ENCODE data around the gene IL10RB. TPM values are rescaled to one million over a fixed set of nuclear protein-coding genes. Genes with fewer than 3 reads are reported as not detected.
"Not testable (repeated sequence)": the region's sequence is repeated elsewhere in the genome, so short reads cannot be mapped to it uniquely, and the experiment has no call there.

The IL10RB gene
- total and polyA plus RNA-seq, 7 donors, result 15.0 to 66.8 (median 26.2) TPM

DNA sequence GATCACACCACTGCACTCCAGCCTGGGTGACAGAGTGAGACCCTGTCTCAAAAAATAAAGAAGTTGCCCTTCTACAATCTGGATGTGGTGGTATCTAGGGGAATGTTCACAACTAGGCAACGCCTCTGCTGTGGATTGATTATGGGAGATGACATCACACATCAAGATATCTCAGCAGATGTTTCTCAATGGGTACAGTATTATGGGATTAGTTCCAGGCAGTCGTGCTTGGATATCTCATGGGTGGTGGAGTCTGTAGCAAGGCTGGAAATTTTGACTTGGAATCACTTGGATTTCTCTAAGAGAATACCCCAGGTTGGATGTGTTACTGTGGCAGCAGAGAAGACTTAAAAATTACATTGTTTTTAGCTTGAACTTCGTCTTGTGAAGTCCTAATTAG is 28.7 kb upstream of the IL10RB start:
- no peaks in the 10 kb centered on the region for H3K36me3 ChIP-seq
- TF ChIP-seq EP300 (IDR thresholded peaks at IDR 0.05) (no peak), POLR2AphosphoS5 (IDR thresholded peaks at IDR 0.05) (no peak), POLR2A (IDR thresholded peaks at IDR 0.05) (no peak)
- TF ChIP-seq, protein P1, sequence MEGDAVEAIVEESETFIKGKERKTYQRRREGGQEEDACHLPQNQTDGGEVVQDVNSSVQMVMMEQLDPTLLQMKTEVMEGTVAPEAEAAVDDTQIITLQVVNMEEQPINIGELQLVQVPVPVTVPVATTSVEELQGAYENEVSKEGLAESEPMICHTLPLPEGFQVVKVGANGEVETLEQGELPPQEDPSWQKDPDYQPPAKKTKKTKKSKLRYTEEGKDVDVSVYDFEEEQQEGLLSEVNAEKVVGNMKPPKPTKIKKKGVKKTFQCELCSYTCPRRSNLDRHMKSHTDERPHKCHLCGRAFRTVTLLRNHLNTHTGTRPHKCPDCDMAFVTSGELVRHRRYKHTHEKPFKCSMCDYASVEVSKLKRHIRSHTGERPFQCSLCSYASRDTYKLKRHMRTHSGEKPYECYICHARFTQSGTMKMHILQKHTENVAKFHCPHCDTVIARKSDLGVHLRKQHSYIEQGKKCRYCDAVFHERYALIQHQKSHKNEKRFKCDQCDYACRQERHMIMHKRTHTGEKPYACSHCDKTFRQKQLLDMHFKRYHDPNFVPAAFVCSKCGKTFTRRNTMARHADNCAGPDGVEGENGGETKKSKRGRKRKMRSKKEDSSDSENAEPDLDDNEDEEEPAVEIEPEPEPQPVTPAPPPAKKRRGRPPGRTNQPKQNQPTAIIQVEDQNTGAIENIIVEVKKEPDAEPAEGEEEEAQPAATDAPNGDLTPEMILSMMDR (IDR thresholded peaks at IDR 0.05), result no peak
- no peak for DNase-seq
- no peaks in the 10 kb centered on the region for H3K27me3 ChIP-seq
- no peak overlapping the region for H3K27ac ChIP-seq
- no peak overlapping the region for H3K4me3 ChIP-seq
- no peaks in the 10 kb centered on the region for H3K9me3 ChIP-seq
- H3K4me1 ChIP-seq, result peaks cover 0 to 9% (median 0%) of the 10 kb centered on the region in 4 donors
- intact Hi-C loops (cut with DNase I), result no loop called here
- WGBS, 2 donors, result 77 to 85% methylated on average over 3 of the region's 3 CpGs

DNA sequence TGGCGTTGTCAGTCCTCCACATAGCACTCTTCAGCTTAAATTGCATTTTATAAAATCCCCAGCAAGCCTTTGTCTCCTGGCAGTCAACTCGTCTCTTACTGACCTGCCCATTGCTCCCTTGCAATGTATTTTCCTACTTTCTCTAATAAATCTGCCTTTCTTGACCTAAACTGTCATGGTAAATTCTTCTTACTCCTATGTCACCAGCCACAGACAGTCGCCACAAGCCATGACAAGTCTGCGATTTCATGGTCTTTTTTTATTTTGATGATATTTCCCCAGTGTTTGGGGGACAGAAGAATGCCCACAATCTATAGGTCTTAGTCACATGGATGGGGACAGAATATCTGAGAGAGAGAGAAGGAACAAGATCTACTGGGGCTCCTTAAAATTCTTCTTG is 28.0 kb upstream of the IL10RB start:
- 78 to 88% methylated on average over 4 of the region's 4 CpGs for WGBS, 2 donors
- intact Hi-C loops (cut with DNase I), result no loop called here
- H3K27ac ChIP-seq, result no peak overlapping the region

DNA sequence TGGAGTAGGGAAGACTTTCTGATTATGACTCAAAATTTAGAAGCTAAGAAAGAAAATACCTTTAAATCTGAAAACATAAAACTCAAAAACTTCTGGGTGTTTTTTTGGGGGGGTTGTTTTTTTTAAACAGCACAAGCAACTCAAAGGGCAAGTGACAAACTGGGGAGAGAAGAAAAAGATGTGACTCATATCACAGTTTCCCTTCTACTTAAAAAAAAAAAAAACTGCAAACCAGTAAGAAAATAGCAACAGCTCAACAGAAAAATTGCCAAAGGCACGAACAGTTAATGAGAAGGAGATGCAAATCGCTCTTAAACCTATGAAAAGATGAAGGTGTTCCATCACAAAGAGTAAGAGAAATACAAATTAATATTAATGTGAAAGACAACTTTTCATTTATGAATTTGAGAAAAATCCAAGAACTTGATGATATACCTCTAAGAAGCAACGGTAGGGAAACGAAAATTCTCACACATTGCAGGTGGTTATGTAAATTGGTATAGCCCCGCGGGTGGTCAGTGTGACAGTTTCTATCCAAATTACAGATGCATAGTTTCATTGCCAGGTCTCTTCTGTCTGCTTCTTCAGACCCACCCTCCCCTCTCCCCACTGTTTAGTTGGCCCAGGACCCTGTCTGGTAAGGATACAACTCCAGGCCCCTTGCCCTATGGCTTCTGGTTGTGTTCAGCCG is 27.5 kb upstream of the IL10RB start:
- DNase-seq, result no peak
- 60 to 89% methylated on average over 7 of the region's 7 CpGs for WGBS, 2 donors
- no peaks in the 10 kb centered on the region for H3K9me3 ChIP-seq
- H3K27ac ChIP-seq, result no peak overlapping the region
- no peak overlapping the region for H3K4me3 ChIP-seq
- H3K36me3 ChIP-seq, result no peaks in the 10 kb centered on the region
- no peaks in the 10 kb centered on the region for H3K27me3 ChIP-seq
- intact Hi-C loops (cut with DNase I), result no loop called here
- TF ChIP-seq POLR2A (IDR thresholded peaks at IDR 0.05) (no peak), POLR2AphosphoS5 (IDR thresholded peaks at IDR 0.05) (no peak)
- TF ChIP-seq, protein P1 (IDR thresholded peaks at IDR 0.05), result no peak
- H3K4me1 ChIP-seq, result peaks cover 0 to 9% (median 0%) of the 10 kb centered on the region in 4 donors

More for the DNA sequence above, 28.0 kb upstream of the IL10RB start:
- DNase-seq, result no peak
- H3K9me3 ChIP-seq, result no peaks in the 10 kb centered on the region
- no peaks in the 10 kb centered on the region for H3K27me3 ChIP-seq
- TF ChIP-seq POLR2A (IDR thresholded peaks at IDR 0.05) (no peak), EP300 (IDR thresholded peaks at IDR 0.05) (no peak), POLR2AphosphoS5 (IDR thresholded peaks at IDR 0.05) (no peak)
- TF ChIP-seq, protein P1 (IDR thresholded peaks at IDR 0.05), result no peak
- no peak overlapping the region for H3K4me3 ChIP-seq
- H3K36me3 ChIP-seq, result no peaks in the 10 kb centered on the region
- H3K4me1 ChIP-seq, result peaks cover 0 to 9% (median 0%) of the 10 kb centered on the region in 4 donors

DNA sequence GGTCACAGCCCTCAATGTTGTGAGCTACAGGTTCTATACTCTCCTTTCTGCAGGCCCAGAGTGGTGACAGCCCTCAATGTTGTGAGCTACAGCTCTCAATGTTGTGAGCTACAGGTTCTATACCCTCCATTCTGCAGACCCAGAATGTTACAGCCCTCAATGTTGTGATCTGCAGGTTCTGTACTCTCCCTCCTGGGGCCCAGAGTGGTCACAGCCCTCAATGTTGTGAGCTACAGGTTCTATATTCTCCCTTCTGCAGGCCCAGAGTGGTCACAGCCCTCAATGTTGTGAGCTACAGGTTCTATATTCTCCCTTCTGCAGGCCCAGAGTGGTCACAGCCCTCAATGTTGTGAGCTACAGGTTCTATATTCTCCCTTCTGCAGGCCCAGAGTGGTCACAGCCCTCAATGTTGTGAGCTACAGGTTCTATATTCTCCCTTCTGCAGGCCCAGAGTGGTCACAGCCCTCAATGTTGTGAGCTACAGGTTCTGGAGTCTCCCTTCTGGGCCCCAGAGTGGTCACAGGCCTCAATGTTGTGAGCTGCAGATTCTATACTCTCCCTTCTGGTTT is 26.5 kb upstream of the IL10RB start:
- DNase-seq; H3K27me3 ChIP-seq; H3K4me3 ChIP-seq; H3K9me3 ChIP-seq; H3K4me1 ChIP-seq; intact Hi-C loops (cut with DNase I); H3K36me3 ChIP-seq; H3K27ac ChIP-seq: not testable (repeated sequence)

DNA sequence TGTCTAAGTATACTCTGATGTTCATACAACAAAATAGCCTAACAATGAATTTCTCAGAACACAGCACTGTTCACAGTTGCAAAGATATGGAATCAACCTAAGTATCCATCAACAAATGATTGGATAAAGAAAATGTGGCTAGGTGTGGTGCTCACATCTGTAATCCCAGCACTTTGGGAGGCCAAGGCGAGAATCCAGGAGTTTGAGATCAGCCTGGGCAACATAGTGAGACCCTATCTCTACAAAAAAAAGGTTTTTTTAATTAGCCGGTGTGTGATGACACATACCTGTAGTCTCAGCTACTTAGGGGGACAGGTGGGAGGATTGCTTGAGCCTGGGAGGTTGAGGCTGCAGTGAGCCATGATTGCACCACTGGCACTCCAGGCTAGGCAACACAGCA is 25.8 kb upstream of the IL10RB start:
- no peak for DNase-seq
- Histone ChIP-seq H3K4me3 (no peak overlapping the region), H3K36me3 (peaks cover 0 to 15% (median 2%) of the 10 kb centered on the region in 4 donors), H3K9me3 (no peaks in the 10 kb centered on the region), H3K27me3 (no peaks in the 10 kb centered on the region), H3K27ac (no peak overlapping the region), H3K4me1 (peaks cover 0 to 9% (median 0%) of the 10 kb centered on the region in 4 donors)
- intact Hi-C loops (cut with DNase I), result no loop called here
- WGBS, 2 donors, result 89 to 94% methylated on average over 2 of the region's 2 CpGs
- no peak for TF ChIP-seq POLR2AphosphoS5 (IDR thresholded peaks at IDR 0.05)
- TF ChIP-seq, protein P1 (IDR thresholded peaks at IDR 0.05), result no peak

Data from sigmoid colon (tissue), 7 donors.